ENCODE measurements around the gene ARMC3.

- TF ChIP-seq, protein P1, sequence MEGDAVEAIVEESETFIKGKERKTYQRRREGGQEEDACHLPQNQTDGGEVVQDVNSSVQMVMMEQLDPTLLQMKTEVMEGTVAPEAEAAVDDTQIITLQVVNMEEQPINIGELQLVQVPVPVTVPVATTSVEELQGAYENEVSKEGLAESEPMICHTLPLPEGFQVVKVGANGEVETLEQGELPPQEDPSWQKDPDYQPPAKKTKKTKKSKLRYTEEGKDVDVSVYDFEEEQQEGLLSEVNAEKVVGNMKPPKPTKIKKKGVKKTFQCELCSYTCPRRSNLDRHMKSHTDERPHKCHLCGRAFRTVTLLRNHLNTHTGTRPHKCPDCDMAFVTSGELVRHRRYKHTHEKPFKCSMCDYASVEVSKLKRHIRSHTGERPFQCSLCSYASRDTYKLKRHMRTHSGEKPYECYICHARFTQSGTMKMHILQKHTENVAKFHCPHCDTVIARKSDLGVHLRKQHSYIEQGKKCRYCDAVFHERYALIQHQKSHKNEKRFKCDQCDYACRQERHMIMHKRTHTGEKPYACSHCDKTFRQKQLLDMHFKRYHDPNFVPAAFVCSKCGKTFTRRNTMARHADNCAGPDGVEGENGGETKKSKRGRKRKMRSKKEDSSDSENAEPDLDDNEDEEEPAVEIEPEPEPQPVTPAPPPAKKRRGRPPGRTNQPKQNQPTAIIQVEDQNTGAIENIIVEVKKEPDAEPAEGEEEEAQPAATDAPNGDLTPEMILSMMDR (IDR thresholded peaks at IDR 0.05) = no peak
- no peak for TF ChIP-seq ZFX (IDR thresholded peaks at IDR 0.05; ENCODE audit: borderline replicate concordance)
Measured at GRCh38 chr10:22945934-22946673, 18.3 kb downstream of the ARMC3 start.

Measured in 22Rv1 (cell line).